ENCODE data around the gene ZNF134.

ZNF134 gene

GRCh38 chr19:57641715-57642234 lies 27.7 kb downstream of the ZNF134 start:
- no peak for DNase-seq (ENCODE audit: low read depth)

GRCh38 chr19:57642396-57643046 lies 28.5 kb downstream of the ZNF134 start:
- no peak for DNase-seq (ENCODE audit: low read depth)

- no peak for DNase-seq (ENCODE audit: low read depth)
Observed at GRCh38 chr19:57643734-57644133, 29.7 kb downstream of the ZNF134 start.

- no peak for DNase-seq (ENCODE audit: low read depth)
Observed at GRCh38 chr19:57648331-57649003, 34.4 kb downstream of the ZNF134 start.

- no peak for DNase-seq (ENCODE audit: low read depth)
Observed at GRCh38 chr19:57651654-57651996, 37.6 kb downstream of the ZNF134 start.

- no peak for DNase-seq (ENCODE audit: low read depth)
Observed at GRCh38 chr19:57653689-57654088, 39.6 kb downstream of the ZNF134 start.

- no peak for DNase-seq (ENCODE audit: low read depth)
Observed at GRCh38 chr19:57655443-57655842, 41.4 kb downstream of the ZNF134 start.

- DNase-seq (ENCODE audit: low read depth) = no peak
Observed at GRCh38 chr19:57656346-57656745, 42.3 kb downstream of the ZNF134 start.

GRCh38 chr19:57664269-57665127 lies 50.5 kb downstream of the ZNF134 start:
- no peak for DNase-seq (ENCODE audit: low read depth)

GRCh38 chr19:57665261-57665806 lies 51.3 kb downstream of the ZNF134 start:
- no peak for DNase-seq (ENCODE audit: low read depth)

GRCh38 chr19:57667228-57667627 lies 53.2 kb downstream of the ZNF134 start:
- no peak for DNase-seq (ENCODE audit: low read depth)

- no peak for DNase-seq (ENCODE audit: low read depth)
Observed at GRCh38 chr19:57668635-57669034, 54.6 kb downstream of the ZNF134 start, which contains the start of gene ZSCAN4. TSS of gene ZSCAN4 (plus strand) at chr19:57668935. CDS start at chr19:57676146, 7,211 bp downstream.

GRCh38 chr19:57671124-57671895 lies 57.3 kb downstream of the ZNF134 start:
- no peak for DNase-seq (ENCODE audit: low read depth)

- no peak for DNase-seq (ENCODE audit: low read depth)
Observed at GRCh38 chr19:57672466-57672865, 58.4 kb downstream of the ZNF134 start.

Measured in stimulated activated CD8-positive, alpha-beta memory T cell treated with anti-CD3 and anti-CD28 coated beads, Interleukin-12 subunit alpha, Interleukin-12 subunit beta, amount 100 ng/mL, for 1 hour (primary cell).